Activated CD4-positive, alpha-beta T cell treated with anti-CD3 and anti-CD28 coated beads for 1 hour (primary cell): ENCODE results near the gene IL4I1.

Experiments
- DNase-seq: peaks from one replicate; pipeline ENCODE4 v3.0.0-alpha.2; 2020

Gene IL4I1

DNA sequence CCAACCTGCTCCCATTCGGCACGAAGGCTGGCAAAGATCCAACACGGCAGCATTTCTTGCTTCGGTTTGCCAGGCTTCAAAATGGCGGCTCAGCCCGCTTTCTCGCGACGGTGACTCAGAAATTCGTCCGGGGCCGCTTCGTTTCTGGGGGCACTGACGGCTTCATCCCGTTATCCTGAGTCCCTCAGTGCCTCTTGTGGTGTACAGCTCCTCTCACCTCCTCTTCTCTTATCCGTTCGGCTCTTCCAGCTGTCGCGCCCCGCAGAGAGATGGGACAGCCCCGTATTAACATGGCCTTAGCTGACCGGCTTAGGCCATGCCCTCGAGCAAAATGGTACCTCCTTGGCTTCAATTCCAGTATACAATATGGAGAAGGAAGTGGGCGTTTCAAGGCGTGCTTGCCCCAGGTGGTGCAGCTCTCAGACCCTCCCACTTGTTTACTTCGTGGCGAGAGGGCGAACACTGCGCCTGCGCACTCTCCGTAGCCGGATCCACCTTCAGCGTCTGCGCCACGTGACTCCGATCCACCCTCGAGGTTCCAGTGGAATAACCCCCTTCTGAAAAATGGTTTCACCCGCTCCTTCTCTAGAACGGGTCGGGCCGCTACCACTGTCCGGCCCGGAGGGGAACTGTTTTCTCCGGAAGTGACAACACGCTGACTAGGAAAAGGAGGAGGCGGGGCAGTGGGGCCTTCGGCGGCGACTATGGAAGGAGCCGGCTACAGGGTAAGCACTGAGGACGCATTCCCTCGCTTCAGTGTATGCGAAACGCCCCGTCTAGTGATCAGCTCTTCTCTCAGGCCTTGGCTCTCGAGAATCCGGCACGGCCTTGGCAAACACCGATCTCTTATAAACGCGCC, 19.4 kb downstream of the IL4I1 start, which contains the start of the genes AKT1S1 and TBC1D17:
TSS of gene AKT1S1 (minus strand) at position 336 of the 859 bp plus-strand sequence. CDS start 4,060 bp downstream, outside the sequence.
TSS of gene TBC1D17 (plus strand) at position 683 of the 859 bp plus-strand sequence. CDS start at position 705, 22 bp downstream.
- peak; percentile 98 for DNase-seq

DNA sequence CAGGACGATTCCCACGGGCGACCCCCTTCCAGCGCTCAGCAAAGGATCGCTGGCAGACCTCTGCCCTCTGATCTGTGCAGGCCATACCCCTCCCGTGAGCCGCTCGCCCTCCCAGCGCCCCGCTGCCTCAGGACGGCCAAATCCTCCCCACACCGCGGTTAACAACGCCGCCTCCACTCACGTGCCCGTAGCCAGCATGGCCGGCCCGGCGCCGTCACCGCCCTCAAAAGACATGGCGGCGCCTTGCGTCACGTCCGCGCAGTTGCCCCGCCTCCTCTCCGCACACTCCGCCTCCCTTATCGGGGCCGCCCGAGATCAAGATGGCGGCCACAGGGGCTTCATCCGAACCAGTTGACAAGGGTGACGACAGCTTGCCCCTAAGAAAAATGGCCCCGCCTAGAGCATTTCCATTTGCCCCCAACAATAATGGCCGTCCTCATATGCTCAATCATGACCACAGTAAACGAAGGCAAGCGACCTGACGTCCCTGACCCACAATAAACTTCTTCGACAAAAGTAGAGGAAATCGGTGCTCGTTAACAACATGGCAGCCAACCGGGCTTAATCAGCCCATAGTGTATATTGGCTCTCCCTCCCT, 20.2 kb downstream of the IL4I1 start:
- peak; percentile 98 for DNase-seq

DNA sequence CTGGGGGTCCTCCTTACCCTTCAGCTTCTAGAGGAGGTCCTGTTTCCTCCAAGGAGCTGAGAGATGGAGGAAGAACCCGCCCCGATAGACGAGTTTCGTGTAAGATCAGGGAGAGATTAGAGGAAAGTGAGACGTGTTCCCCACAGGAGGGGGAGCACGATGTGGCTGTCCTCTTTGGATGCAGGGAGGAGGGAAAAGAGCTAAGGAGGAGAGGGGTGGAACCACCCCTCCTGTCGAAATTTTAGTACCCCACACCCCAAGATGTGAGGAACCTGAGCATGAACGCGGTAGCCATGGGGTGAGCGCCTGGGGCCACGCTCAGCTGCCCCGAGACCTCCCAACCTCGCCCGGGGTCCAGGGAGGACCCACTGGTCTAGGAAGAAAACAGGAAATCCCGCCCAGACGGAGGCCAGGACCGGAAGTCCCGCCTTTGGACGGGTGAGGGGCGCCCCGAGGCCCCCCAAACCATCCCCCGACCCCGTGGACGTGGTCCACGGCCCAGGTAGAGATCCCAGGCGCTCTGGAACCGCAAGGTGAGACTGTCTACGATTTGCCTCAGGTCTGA, 20.7 kb downstream of the IL4I1 start:
- peak; percentile 43 for DNase-seq

DNA sequence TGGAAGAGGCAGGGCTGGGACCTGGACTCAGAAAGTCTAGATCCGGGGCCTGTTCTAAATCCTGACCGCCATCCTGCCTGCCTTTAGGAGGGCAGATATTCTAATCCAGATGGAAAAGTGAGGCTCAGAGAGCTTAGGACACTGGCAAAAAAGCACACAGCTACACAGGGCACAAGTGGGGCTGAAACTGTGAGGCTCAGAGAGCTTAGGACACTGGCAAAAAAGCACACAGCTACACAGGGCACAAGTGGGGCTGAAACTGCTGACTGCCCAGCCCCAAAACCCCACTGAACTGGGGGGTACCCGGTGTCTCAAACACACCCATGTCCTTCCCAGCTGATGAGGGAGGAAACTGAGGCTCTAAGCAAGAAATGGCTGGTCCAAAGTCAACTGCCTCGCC, 21.5 kb downstream of the IL4I1 start:
- no peak for DNase-seq

DNA sequence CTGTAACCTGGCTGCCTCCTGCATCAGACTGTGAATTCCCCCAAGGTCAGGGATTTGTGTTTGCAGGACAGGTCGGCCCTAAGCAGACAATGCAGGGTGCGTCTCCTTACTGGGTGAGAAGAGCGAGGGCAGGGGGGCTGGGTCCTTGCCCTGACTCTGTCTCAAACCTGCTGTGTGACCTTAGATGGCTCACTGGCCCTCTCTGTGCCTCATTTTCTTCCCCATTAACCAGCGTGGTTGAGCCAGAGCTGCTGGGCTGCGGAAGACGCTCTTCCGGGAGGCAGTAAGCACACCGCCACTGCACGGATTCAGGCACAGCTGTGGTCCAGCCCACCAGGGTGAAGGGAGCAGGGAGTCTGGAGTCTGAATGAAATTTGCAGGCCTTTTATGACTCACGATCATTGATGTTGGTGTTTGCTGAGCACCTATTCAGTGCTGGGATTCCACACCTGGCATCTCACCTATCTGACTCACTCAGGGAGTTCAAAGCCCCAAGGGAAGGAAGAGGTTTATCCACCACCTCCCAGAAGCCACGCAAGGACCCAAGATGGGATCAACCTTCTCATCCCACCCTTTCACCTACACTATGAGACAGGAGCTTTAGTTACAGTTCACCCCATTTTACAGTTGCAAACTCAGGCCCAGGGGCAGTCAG, 22.1 kb downstream of the IL4I1 start:
- no peak for DNase-seq

DNA sequence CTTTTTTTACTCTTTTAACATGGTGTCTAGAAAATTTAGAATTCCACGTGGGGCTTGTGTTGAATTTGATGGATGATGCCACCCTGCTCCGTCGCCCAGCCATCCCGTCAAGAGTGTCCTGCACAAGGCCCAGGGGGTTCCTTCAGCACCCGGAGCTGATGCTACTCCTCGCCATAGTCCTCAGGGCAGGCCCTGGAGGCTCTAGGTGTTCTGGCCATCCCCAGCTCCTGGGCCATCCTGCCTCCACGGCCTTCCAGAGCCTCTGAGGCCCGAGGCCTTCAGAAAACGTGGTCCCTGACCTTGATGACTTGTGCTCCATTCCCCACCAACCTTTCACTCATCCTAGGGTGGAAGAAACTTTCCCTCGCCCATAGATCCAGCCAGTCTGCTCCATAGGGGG, 22.9 kb downstream of the IL4I1 start:
- DNase-seq, result no peak

DNA sequence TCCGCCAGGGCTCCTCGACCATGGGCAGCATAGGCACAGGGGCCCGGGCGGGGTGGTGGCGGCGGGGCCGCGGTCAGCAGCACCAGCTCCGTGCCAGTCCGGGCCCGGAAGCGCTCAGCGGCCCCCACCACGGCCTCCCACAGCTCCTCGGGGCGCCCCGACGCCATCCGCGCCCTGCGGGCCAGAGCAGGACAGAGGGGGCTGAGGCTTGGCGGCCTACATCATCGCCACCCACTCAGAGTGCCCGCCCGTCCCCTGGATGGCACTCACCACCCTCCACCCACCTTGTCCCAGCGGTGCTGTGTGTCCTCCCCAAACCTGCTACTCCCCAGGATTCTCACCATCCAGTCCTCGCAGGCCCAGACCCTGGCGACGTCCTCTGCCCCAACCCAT, 23.6 kb downstream of the IL4I1 start:
- no peak for DNase-seq

DNA sequence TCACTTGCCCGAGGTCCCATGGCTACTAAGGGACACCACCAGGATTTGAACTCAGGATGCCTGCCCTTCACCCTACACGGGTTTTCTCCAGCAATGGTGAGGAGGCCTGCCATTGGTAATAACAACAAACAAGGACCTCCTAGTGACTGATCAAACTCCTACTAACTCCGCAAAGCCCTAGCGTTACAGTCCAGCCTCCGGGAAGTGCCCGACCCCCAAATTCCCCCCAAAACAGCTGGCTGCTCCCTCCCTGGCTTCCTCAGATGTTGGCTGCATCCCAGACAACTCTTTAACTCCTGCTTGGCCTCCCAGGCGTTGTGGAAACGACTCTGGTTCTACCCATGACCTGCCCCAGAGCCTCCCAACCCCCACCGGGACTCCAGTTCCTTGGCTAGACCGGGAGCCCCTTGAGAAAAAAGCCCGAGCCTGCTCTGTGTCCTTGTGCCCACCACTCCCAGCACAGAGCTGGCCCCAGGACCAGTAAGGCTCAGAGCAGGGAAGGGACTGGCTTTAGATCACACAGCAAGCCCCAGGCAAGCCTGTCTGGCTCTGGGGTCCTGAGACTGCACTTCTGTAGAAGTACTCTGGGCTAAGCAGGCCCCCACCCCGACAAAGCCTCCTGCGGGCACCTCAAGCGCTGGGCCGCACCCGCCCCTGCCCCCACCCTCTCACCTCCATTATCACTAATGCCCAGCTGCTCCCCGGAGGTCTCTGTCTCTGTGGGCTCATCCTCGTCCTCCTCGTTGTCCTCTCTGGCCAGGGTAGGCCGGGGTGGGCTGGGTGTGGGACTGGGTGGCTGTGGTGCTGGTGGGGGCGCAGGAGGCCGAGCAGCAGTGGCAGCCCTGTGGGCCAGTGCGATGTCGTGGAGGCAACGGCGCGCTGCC, 24.2 kb downstream of the IL4I1 start:
- no peak for DNase-seq

DNA sequence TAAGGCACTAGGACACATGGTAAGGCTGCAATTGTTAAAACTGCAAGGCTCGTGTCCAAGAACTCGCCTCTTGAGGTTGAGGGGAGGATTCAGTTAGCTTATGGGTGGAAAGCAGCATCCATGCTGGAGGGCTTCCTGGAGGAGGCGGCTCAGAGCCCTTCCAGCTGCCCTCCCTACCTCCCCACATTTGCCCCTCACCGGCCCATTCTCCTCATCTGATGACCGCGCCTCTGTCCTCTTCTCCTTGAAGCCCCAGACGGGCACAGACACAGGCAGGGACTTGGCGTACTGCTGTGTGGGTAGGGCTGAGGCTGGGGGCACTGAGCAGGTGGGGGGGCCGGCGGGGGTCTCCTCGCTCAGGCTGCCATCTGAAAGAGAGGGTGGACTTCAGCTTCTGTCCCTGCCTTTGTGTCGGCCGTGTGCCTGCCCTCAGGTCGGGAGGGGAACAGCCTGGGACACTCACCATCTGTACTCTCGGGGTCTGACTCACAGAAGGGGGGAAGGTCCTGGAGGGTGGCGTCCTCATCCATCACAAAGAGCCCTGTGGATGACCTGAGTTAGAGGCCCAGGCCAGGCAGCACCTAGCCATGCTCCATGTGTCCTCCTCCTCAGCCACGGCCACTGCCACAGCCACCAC, 25.2 kb downstream of the IL4I1 start:
- DNase-seq, result no peak

DNA sequence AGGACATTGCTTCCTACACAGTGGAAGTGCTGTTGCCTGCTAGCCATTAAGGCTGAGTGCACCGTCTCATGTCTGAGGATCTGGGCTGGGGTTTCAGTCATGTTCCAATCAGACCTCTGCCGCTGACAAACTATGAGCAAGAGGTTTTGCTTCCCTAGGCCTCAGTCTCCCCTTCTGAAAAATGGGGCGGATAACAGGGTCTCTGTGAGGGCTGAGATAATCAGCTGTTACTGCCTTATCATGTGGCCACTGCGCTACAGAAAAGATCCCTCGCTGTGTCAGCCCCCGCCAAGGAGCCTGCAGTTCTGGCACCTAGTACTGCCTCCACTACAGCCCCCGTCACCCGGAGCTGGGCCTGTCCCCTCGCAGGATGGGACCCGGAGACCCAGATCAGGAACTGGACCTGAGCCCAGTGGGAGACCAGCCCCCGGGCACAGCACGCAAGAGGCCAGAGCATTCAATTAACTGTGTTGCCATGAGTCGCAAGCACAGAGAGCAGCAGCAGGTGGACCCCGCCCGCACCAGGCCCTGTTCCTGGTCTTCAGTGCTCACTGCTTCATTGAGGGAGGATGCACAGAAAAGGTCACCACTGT, 26.3 kb downstream of the IL4I1 start:
- DNase-seq, result no peak

DNA sequence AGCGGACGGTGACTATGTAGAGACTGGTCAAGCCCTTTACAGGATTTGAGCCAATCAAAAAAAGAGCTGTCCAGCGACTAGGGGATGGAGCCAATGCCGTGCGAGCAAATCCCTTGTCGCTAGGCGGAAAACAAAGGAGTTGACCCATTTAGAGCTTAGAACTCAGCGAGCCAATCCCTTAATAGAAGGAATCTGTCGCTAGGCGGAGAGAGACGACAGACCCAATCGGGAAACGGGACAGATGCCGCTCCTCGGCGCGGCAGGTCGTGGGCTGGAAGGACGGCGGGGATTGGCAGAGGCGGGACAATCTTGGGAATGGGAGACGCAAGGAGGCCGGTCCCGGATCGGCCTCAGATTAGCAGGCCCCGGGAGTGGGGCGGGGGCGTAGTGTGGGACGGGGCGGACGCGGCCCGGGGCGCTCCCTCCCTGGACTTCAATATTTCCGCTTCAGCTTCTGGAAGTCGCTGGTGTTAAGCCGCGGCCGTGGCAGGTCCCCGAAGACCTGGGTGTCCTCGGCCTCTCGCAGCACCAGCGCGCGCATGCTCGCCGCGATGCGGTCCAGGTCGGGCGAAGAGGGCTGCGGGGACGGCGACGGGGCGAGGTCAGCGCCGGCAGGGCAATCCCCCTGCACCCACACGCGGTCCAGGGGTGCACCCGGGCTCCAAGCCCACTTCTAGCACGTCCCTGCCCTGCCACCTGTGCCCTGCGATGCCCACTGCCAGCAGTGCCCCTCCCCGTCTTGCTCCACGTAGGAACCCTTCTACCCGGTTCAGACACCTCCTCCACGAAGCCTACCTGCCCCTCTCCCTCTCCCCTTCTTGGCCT, 27.0 kb downstream of the IL4I1 start:
- DNase-seq, result peak; percentile 79

DNA sequence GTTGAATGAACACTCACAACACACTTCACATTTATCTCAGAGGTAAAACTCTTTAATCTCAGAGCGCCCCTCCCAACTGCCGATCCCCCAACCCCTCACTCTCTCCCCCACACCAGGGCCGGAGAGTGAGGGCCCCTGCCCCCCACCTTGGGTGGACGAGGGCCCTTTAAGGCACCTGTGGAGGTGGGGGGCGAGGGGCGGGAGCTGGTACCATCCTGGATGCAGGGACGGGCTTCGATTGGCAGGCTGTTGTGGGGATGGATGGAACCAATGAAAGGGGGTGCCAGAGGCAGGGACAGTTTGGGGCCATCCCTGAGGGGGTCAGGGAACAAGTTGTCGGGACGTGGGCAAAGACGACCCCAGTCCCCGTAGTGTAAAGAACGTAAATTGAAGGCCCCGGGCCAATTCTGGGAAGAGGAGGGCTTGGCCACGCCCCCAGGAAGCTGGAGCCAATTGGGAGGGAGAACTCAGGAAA, 27.6 kb downstream of the IL4I1 start:
- no peak for DNase-seq

DNA sequence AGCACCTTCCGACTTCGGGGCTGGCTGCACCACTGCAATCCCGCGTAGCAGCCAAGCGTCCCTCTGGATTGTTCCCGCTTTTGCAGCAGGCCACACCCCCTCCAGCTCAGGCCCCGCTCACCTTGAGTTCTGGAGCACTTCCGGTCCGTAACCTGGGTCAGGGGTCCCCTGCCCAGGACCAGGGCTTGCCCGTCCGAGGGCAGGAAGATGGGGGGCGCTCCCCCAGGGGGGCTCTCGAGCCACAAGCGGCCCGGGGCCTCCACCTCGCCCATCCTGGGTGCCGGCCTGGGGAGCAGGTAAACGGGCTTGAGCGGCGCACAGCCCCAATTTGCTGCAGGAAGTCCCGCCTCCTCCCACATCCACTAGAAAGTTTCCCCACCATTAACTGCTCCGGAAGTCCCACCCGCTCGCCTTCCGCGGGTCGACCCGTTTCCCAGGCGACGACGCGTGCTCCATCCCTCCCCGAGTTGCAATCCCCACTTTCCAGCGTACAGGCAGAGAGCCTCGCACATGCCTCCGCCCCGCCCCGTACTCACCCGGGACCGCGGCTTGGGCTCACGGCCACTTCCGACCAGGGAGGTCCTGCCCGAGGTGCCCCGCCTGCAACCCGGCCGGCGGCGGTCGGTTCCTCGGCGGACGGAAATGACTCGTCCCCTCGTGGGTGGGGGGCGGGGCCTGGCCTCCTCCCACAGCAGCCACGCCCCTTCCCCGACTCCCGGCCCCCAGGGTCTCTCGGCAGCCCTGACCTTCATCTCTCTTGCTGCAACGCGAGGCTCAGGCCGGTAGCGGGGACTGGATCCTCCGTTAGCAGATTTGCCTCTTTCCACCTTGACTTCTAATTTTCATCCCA, 29.5 kb downstream of the IL4I1 start, which contains the start of gene PNKP:
TSS of gene PNKP (minus strand) at position 644 of the 850 bp plus-strand sequence. CDS start at position 272, 372 bp downstream.
- peak; percentile 79 for DNase-seq

DNA sequence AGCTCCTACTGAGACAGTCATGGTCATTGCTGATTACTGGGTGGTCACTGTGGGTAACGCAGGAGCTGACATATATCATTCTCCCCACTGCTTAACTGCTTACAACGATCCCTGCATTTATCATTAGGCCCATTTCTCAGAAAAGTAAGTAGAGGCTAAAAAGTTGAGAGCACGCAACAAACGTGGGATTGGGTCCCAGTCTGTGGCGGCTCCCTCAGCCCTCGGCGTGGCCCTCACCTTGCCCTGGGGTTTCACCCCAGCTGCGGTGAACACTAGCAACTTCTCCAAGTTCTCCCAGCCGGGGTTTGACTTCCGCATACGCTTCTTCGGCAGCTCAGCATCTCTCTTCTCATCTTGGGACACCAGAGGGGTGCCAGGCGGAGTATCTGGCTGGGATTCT, 31.8 kb downstream of the IL4I1 start:
- no peak for DNase-seq

DNA sequence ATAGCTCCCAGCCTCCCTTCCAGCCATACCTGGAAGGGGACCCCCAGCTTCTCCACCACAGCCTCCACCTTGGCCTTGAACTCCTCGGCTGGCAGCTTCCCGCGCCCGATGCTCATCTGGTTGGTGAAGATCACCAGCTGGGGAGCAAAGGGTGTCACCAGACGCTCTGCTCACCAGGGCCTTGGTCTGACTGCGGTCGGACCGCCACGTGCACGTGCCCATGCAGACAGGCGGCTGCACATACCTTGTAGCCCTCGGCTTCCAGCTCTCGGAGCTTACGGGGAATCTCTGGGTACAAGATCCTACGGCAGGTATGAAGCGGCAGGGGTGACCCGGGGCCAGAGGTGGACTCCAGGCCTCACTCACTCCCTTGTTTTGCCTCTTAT, 32.8 kb downstream of the IL4I1 start:
- no peak for DNase-seq

DNA sequence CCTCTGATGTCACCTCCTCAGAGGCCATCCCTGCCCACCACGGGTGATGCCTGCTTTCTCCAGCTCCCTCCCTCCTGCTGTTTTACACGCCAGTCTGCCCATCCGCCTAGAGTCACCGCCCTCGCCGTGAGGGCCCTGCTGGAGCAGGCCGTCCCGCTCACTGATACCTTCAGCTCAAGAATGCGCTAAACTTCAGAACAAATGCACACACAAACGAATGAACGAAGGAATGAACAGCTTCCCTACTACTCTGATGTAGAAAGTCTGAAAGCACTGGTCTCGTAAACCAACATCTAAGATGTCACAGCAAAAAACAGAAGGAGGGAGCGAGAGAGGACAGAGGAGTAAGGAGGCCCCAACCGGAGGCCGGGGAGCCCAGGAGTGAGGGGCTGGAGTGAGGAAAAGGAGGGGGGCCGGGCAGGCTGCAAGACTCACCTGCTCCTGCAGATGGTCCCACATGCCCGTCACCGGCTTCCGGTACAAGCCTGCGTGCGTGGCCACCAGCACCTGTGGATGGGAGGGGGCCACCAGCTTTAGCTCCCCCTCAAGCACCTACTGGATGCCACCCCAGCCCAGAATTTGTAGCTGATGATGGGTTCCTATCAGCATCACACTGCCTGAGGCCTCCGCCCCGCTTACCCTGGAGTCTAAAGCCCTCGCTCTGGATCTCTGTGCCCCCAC, 33.3 kb downstream of the IL4I1 start:
- DNase-seq, result no peak

DNA sequence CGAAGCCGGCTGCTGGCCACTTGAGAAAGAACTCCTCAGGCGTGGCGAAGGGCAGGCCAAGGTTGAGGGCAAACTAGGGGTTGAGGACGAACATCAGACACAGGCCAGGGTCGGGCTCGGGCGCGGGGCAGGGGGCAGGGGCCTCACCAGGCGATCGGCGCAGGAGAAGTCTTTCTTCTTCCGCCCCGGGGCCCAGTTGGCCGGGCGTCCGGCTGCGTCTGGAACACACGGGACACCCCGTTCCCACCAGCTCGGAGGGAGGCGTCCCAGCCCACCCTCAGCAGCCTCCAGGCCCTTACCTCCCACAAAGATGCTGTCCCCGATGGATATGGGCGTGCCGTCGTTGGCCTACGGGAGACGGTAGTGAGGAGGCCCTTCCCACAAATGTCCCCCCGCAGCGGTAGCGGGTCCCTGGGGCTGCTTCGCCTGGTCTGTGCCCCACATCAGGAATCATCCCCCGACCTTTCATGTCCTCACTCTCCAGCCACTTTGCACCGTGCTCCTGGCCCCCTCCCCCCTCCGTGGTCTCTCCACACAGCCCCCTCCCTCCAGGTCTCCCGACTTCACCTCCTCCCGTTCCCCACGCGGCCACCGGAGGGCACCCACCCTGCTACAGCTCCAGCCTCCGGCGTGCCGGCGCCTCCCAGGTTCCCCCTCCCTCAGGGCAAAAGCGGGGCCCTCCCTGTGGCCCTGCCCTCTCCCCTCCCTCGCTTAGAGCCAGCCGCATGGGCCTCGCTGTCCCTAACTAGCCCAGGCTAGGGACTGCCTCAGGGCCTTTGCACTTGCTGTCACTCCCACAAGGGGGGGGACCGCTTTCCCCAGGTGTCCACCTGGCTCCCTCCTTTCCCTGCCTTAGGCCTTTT, 34.1 kb downstream of the IL4I1 start:
- no peak for DNase-seq
